Stimulated activated CD8-positive, alpha-beta memory T cell treated with anti-CD3 and anti-CD28 coated beads, Interleukin-12 subunit alpha, Interleukin-12 subunit beta, amount 100 ng/mL, for 4 hours (primary cell): ENCODE results near the gene PLXNA4.

Experiments used
- DNase-seq: peaks from one replicate; pipeline ENCODE4 v3.0.0-alpha.2; 2020; ENCODE audit warnings: low read depth

The PLXNA4 gene

GRCh38 chr7:132240262-132240661 is 336.0 kb downstream of the PLXNA4 start:
- no peak for DNase-seq

- DNase-seq = no peak
These were observed 336.8 kb downstream of the PLXNA4 start for GRCh38 chr7:132239422-132239994.

GRCh38 chr7:132234711-132235110 is 341.6 kb downstream of the PLXNA4 start:
- DNase-seq = no peak

- DNase-seq = no peak
These were observed 343.9 kb downstream of the PLXNA4 start for GRCh38 chr7:132232406-132232805.

- no peak for DNase-seq
These were observed 345.8 kb downstream of the PLXNA4 start for GRCh38 chr7:132230462-132230861.

- DNase-seq = no peak
These were observed 348.0 kb downstream of the PLXNA4 start for GRCh38 chr7:132228240-132228639.

- DNase-seq = no peak
These were observed 349.3 kb downstream of the PLXNA4 start for GRCh38 chr7:132226957-132227290.

- no peak for DNase-seq
These were observed 350.0 kb downstream of the PLXNA4 start for GRCh38 chr7:132226046-132226956.

GRCh38 chr7:132225216-132226030 is 350.8 kb downstream of the PLXNA4 start:
- no peak for DNase-seq

- no peak for DNase-seq
These were observed 354.9 kb downstream of the PLXNA4 start for GRCh38 chr7:132221356-132221755.

- DNase-seq = no peak
These were observed 356.2 kb downstream of the PLXNA4 start for GRCh38 chr7:132220060-132220459.

GRCh38 chr7:132218876-132219275 is 357.4 kb downstream of the PLXNA4 start:
- DNase-seq = no peak

- no peak for DNase-seq
These were observed 359.3 kb downstream of the PLXNA4 start for GRCh38 chr7:132216847-132217525.

- DNase-seq = no peak
These were observed 361.8 kb downstream of the PLXNA4 start for GRCh38 chr7:132214452-132214851.

GRCh38 chr7:132213583-132213982 is 362.7 kb downstream of the PLXNA4 start:
- DNase-seq = no peak

- no peak for DNase-seq
These were observed 364.3 kb downstream of the PLXNA4 start for GRCh38 chr7:132211971-132212370.

- DNase-seq = no peak
These were observed 365.4 kb downstream of the PLXNA4 start for GRCh38 chr7:132210821-132211220.

- DNase-seq = no peak
These were observed 368.5 kb downstream of the PLXNA4 start for GRCh38 chr7:132207782-132208181.

- no peak for DNase-seq
These were observed 369.1 kb downstream of the PLXNA4 start for GRCh38 chr7:132207211-132207610.

GRCh38 chr7:132206594-132206993 is 369.7 kb downstream of the PLXNA4 start:
- DNase-seq = no peak

- DNase-seq = no peak
These were observed 370.8 kb downstream of the PLXNA4 start for GRCh38 chr7:132205509-132205908.

GRCh38 chr7:132203021-132203420 is 373.2 kb downstream of the PLXNA4 start:
- no peak for DNase-seq
